GM12874 (cell line): ENCODE measurements around the gene NOL9.

Experiments used
- TF ChIP-seq, protein P1 (sequence below): IDR thresholded peaks from 2 replicates; pipeline ENCODE4 v1.5.1; 2011; ENCODE audit warnings: low read depth, mild to moderate bottlenecking, control low read depth, low read length, moderate library complexity; ENCODE audit not compliant: insufficient read depth

NOL9 gene

DNA sequence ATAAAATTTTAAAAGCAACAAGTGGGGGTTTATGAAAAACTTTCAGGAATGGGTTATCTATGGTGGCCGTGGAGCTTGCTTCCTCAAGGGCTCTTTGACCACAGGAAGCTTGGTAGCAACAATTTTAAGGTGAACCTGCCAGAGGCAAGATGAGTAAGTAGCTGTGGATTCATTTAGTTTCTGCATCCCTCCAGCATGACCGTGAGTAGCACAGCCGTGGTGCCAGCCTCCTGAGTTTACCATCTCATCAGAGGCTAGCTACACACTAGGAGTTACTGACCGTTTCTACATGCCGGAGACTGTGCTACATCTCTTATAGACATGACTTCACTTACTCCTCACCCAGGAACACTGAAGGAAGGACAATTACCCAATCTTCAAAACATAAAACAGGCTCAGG, 32.8 kb downstream of the NOL9 start:
- TF ChIP-seq, protein P1, sequence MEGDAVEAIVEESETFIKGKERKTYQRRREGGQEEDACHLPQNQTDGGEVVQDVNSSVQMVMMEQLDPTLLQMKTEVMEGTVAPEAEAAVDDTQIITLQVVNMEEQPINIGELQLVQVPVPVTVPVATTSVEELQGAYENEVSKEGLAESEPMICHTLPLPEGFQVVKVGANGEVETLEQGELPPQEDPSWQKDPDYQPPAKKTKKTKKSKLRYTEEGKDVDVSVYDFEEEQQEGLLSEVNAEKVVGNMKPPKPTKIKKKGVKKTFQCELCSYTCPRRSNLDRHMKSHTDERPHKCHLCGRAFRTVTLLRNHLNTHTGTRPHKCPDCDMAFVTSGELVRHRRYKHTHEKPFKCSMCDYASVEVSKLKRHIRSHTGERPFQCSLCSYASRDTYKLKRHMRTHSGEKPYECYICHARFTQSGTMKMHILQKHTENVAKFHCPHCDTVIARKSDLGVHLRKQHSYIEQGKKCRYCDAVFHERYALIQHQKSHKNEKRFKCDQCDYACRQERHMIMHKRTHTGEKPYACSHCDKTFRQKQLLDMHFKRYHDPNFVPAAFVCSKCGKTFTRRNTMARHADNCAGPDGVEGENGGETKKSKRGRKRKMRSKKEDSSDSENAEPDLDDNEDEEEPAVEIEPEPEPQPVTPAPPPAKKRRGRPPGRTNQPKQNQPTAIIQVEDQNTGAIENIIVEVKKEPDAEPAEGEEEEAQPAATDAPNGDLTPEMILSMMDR: no peak

DNA sequence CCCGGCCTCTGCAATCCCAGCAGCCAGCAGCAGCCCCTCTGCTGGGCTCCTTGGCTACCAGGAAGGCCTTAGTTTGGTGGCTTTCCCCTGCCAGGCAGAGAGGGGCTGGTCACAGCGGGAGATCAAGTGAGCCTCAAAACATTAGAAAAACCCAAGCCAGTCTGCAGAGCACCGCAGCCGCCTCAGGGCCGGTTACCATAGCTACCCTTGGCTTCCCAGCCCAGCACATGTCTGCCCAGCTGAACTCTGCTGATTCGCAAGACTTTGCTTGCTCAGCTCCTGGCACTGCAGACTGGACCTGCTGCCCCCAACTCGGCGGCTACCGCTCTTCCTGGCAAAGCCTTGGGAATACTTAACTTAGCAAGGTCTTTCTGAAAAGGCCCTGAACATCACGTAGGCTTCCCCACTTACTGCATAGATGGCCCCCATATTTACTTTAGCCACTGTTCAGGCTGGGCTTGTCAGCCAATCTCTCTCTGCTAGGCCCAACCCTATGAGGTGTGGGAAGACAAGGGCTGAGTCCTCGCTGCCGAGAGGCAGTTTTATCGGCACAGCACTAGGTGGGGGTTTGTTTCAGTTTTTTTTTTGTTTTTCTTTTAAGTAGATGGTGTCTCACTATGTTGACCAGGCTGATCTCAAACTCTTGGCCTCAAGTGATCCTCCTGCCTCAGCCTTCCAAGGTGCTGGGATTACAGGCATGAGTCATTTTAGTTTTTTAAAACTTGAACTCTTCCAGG, 34.2 kb downstream of the NOL9 start:
- TF ChIP-seq, protein P1: no peak

DNA sequence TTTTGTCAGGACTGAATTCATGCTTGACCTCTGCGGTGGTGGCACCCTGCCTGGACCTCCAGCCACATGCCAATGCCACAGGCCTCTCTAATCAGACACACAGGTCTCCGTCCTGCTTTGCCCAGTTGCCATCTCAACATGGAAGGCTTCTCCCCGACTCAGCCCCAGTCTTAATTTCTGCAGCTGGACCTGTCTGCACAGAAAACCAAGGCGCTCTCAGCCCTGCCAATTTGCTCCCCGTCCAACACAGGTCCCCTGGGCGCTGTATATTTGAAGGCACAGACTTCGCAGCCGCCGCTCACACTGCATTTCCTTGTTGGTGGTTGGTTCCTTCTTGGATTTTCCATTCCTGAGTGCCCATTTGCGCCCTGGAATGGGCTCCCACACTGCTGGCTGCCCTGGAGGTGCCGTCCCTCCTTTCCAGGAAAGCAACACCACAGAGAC, 34.8 kb downstream of the NOL9 start:
- TF ChIP-seq, protein P1: no peak

DNA sequence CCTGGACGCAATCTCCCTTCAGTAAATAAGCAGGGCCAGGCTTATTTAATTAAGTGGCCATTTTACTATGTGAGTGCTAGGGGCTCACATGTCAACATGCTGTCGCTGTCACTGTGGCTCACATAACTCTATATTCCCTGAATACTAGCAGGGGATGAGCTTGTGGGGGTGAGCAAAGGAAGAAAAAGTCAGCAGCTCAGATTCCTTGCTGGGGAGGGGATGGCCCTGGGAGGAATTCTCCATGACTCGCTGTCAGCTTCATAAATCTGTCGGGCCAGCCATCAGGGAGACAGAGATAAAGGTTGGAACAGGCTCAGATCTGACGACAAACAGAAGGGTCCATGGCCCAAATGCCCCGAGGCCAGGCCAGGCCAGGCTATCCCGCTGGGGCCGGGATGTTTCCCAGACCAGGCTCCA, 36.9 kb downstream of the NOL9 start:
- TF ChIP-seq, protein P1: no peak

DNA sequence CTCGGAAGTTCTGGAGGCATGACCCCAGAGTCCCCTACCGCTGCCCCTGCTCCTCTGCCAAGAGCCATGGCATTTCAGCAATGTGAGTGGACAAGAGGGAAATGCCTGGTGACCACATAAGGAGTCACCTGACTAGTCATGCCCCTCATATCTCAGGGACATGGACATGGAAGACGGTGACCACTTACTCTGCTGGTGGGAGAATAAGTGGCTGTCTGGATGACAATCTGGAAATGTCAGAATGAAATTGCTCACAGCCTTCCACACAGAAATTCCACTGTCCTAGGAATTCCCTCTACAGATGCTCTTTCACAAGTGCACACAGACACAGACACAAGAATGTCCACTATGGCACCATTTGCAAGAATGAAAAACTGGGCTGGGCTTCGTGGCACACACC, 38.5 kb downstream of the NOL9 start:
- TF ChIP-seq, protein P1: no peak

DNA sequence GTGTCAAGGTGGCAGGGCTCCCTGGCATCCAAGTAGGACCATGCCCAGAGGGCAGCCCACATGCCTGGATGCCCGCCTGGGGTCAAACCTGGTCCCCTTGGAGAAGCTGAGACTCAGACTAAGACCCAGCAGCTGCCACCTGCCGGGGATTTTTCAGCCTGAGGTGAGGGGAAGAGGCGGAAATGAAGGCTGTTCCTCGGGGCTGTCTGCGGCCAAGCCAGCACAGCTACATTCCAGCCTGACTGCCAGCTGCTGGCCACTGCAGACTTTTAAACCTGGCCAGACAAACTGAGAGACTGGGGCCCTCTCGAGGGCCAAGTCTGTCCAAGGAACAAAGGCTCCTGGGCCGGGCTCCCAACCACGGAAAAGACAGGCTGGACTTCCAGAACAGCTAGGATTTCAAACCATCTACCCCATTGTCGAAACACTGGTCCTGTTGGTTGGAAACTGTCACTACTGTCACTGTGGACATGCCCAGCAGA, 41.0 kb downstream of the NOL9 start:
- TF ChIP-seq, protein P1: no peak

DNA sequence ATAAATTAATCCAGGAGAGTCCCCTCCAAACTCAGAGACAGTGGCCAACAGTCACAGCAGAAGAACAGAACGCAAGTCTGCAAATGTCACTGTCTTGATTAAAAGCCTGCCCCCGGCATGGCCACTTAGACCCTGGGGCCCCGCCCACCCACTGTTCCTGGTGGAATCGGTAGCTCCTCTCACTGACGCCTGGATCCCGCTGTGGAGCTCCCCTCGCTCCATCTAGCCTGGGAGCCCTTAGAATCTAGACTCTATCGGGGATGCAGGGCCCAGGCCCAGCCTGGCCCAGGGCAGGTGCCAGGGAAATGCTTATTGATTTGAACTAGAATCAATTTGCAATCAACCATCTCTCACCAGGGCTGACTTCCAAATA, 41.4 kb downstream of the NOL9 start:
- TF ChIP-seq, protein P1: no peak
